T47D (cell line): Measurements from ENCODE around the gene CSK.

Experiments
- DNase-seq, 2 experiments: peaks; one replicate each; pipeline versions ENCODE4 v3.0.0 to v3.0.0-alpha.2; 2011 to 2012; ENCODE audit warnings: low read depth in 1 of 2, low spot score in 1 of 2
- JUND ChIP-seq: IDR thresholded peaks from 2 replicates; pipeline ENCODE4 v1.6.1; 2012; ENCODE audit warnings: low read depth
- in situ Hi-C: cut with HindIII; loops from 2 replicates; pipeline ENCODE4 v1.10.0; 2016; ENCODE audit warnings: low sequenced_read_pairs, low pct_unique_long_range_greater_than_20kb

The CSK gene

DNA sequence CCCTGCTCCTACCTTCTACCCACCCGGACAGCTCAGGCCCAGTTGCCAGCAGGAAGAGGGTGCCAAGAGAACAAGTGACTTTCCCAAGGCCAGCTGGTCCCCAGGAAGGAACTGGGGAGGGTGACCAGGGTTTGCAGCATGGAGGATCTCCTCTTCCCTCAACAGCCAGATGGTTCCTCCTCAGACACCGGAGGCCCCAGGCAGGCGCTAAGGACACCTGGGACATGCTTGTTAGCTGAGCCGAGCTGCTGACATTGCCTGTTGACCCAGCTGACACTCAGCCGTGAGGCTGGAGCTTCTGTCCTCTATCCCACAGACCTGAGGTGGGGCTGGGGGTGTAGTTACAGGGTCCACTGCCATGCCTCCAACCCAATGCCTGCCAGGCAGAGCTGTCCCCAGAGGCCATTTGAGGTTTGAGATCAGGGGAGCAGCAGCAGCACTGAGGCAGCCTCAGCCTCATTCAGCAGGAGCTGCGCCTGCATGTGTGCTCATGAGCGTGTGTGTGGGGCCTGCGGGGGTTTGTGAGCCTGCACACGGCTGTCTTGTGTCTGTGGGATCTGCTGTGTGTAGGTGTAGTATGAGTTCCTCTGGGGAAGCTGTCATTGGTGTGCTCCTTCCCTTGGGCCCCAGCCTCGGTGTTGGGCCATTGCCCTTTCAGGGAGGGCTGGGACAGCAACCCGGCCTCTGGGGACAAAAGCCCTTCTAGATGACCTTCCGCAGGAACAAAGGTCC, 51.7 kb downstream of the CSK start:
- no peak for DNase-seq
- no peak for TF ChIP-seq JUND
- in situ Hi-C loops: no loop called here

DNA sequence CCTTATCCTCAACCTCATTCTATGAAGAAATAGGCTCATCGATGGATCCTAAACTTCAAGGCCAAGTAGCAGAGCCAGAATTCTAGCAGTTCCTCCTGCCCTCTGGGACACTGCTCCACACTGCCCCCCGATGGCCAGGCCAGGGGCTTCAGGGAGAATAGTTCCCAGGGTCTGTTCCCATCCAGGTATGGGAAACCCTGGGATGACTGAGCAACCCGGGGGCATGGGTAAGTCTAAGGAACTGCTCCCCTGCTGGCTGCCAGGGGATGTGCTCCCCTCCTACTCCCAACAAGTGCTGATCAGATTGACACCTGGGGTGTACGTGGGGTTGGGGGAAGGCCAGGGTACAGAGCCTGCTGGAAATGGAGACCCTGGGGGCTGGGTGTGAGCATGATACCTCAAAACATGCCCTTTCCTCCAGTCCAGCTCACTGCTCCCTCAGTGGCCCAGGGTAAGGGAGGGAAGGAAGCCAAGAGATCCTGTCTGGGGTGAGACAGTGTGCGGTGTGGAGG, 53.5 kb downstream of the CSK start:
- peak; percentile 80 for DNase-seq
- in situ Hi-C loops: no loop called here
- TF ChIP-seq JUND: no peak

DNA sequence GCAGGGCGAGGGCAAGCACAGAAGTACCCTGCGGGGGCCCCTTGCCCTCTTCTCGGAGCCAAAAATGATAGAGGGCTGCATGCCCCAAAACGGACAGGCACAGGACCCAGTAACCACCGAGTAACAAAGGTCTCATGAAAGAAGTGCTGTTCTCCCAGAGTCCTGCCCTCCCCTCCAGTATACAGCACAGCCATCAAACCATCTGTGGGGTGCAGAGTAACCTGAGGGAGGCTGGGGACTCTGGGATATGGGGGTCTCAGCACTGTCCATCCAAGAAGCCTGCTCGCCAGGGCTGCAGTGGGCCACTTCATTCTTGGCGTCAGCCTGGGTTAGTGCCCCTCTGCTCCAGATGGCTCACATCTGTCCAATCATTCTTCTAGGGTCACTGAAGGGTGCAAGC, 55.0 kb downstream of the CSK start:
- in situ Hi-C loops: no loop called here
- no peak for DNase-seq

DNA sequence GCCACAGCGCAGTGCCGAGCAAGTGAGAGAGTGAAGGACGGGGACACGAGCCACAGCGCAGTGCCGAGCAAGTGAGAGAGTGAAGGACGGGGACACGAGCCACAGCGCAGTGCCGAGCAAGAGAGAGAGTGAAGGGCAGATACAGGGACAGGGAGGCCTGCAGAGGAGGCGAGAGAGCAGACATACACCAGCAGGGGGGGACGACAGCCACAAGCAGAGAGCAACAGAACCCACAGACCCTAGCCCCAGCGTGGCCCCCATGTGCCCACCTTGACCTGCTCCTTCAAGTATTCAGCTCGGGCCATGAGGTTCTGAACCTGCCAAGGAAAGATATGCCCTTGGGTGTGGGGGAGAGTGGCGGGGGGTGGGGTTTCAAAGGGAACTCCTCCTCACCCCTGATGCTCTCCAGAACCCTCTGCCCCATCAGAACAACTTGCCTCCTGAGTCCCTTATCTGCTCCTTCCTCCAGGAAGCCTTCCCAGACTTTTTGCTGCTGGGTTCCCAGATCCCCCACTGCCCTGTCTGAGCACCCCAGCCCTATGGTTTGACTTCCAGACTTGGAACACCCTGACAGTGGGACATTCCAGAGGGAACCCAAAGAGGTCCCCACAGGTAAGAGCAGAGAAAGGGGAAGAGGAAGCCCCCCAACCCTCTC, 55.7 kb downstream of the CSK start:
- in situ Hi-C loops: no loop called here
- TF ChIP-seq JUND: no peak

More for the DNA sequence above, 55.0 kb downstream of the CSK start:
- no peak for TF ChIP-seq JUND

DNA sequence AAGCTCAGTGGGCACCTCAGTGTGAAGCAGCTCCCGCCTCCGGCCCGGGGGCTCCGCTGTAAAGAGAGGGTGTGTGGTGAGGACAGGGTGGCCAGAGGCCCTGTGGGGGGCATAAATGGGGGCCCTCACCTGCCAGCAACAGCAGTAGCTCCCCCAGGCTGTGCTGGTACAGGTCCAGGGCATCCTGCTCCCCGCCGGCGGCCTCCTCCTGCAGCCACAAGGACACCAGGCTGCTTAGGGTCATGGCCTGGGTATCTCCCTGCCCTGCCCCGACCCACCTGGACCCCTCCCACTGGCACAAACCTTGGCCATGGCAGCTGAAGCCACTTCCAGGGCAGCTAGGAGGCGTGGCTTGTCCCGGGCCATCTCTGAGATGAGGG, 56.2 kb downstream of the CSK start:
- in situ Hi-C loops: no loop called here
- DNase-seq: no peak
- TF ChIP-seq JUND: no peak

More for the DNA sequence above, 55.7 kb downstream of the CSK start:
- no peak for DNase-seq

- DNase-seq: no peak
- in situ Hi-C loops: no loop called here
- TF ChIP-seq JUND: no peak
Observed at GRCh38 chr15:74838746-74839525, 57.1 kb downstream of the CSK start.

- no peak for DNase-seq
- in situ Hi-C loops: no loop called here
- TF ChIP-seq JUND: no peak
Observed at GRCh38 chr15:74839526-74840395, 57.9 kb downstream of the CSK start.

DNA sequence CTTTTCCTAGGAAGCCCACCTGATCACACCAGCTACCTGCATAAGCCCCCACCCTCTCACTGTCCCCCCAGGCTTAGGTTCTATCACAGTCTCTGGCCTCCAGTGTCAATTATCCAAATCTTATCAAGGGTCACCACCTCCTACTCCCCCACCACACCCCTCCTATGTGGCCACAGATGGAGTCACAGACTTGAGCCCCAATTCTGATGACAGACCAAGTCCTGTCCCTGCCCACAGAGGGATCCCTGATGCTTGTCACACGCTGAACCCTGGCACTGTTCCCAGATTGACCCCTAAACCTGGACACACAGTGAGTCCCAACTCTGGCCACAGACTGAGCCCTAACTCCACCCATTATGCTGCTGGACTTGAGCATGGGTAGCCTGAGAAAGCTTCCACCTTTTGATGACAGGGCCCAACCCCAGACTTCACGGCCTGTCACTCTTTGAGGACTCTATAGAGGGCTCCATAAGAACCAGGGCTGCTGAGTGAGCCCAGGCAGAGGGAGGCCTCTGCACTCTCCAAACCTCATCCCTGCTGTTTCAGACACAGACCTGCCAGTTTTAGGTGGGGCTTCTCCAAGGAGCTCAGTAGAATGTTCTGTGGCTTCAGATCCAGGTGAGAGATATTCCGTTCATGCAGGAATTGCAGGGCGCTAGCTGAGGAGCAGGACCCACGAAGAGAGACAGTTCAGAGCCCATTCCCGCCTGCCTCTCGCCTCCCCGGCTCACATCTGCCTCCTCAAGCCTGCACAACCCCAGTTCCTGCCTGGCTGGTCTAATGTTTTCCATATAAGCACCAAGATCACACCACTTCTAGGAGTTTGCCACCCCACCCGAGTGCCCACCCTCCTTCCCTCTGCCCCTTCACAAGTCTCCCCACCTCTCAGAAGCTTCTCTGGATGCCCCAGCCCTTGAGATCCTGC, 59.2 kb downstream of the CSK start:
- no peak for TF ChIP-seq JUND
- in situ Hi-C loops: no loop called here
- DNase-seq: no peak

GRCh38 chr15:74841891-74842373, 60.1 kb downstream of the CSK start:
- no peak for DNase-seq
- TF ChIP-seq JUND: no peak
- in situ Hi-C loops: no loop called here

- DNase-seq: peak; percentile 93 to 97
- in situ Hi-C loops: no loop called here
- TF ChIP-seq JUND: no peak
Observed at GRCh38 chr15:74842581-74843444, 60.9 kb downstream of the CSK start, which contains the start of gene ULK3. TSS of gene ULK3 (minus strand) at chr15:74843156. CDS start at chr15:74843105, 51 bp downstream.
